PFSK-1 (cell line): ENCODE measurements around the gene GABBR1.

Source experiments
- POLR2AphosphoS5 ChIP-seq: IDR thresholded peaks from 2 replicates; pipeline ENCODE4 v1.6.1; 2012; ENCODE audit warnings: low read depth, mild to moderate bottlenecking, control low read depth, low read length, moderate library complexity
- SIN3A ChIP-seq: IDR thresholded peaks from 2 replicates; pipeline ENCODE4 v1.6.1; 2012; ENCODE audit warnings: mild to moderate bottlenecking, low read length, moderate library complexity, borderline replicate concordance; ENCODE audit not compliant: insufficient read depth
- TAF1 ChIP-seq: IDR thresholded peaks from 2 replicates; pipeline ENCODE4 v1.6.1; 2012; ENCODE audit warnings: low read length, control low read depth, borderline replicate concordance; ENCODE audit not compliant: insufficient read depth

- no peak for TF ChIP-seq POLR2AphosphoS5
- no peak for TF ChIP-seq TAF1
- TF ChIP-seq SIN3A: no peak
These were observed 21.6 kb downstream of the GABBR1 start for GRCh38 chr6:29611426-29611825.
